GM23338 (cell line): ENCODE results near the gene REEP5. TPM values are rescaled to one million over a fixed set of nuclear protein-coding genes. Genes with fewer than 3 reads are reported as not detected.

ENCODE experiments used
- ATAC-seq: fragments of 200-7000 bp; cut with Tn5 transposase; 3 replicates; pipeline ENCODE4 v1.9.1; 2020
- DNase-seq: peaks from one replicate; pipeline ENCODE4 v3.0.0-alpha.2; 2015; ENCODE audit warnings: low spot score
- H2AFZ ChIP-seq: fragments of 200-600 bp; sonication (generic); 2 replicates; pipeline ENCODE4 v1.8.0; 2016; ENCODE audit warnings: antibody characterized with exemption, mild to moderate bottlenecking, moderate library complexity
- H3F3A ChIP-seq: fragments of 200-600 bp; sonication (generic); replicated peaks from 2 replicates; pipeline ENCODE4 v1.8.0; 2017; ENCODE audit warnings: antibody characterized with exemption, mixed run types, low read depth
- H3K27ac ChIP-seq: fragments of 200-600 bp; sonication (generic); 2 replicates; pipeline ENCODE4 v1.6.1; 2016; ENCODE audit warnings: low read depth
- H3K27me3 ChIP-seq: fragments of 200-600 bp; sonication (generic); 2 replicates; pipeline ENCODE4 v1.8.0; 2016; ENCODE audit warnings: mild to moderate bottlenecking, mixed run types, moderate library complexity; ENCODE audit not compliant: insufficient read depth
- H3K36me3 ChIP-seq: fragments of 200-600 bp; sonication (generic); 2 replicates; pipeline ENCODE4 v1.8.0; 2016; ENCODE audit warnings: mild to moderate bottlenecking; ENCODE audit not compliant: insufficient read depth
- H3K4me1 ChIP-seq: fragments of 200-600 bp; sonication (generic); 2 replicates; pipeline ENCODE4 v1.8.0; 2016; ENCODE audit warnings: mild to moderate bottlenecking, moderate library complexity; ENCODE audit not compliant: insufficient read depth
- H3K4me2 ChIP-seq: fragments of 200-600 bp; sonication (generic); 2 replicates; pipeline ENCODE4 v1.7.1; 2017; ENCODE audit warnings: mixed run types
- H3K4me3 ChIP-seq: fragments of 200-600 bp; sonication (generic); 2 replicates; pipeline ENCODE4 v1.6.1; 2016; ENCODE audit warnings: mixed run types
- H3K79me2 ChIP-seq: fragments of 200-600 bp; sonication (generic); replicated peaks from 2 replicates; pipeline ENCODE4 v1.8.0; 2017; ENCODE audit warnings: mild to moderate bottlenecking; ENCODE audit not compliant: insufficient read depth
- H3K9me2 ChIP-seq: fragments of 200-600 bp; sonication (generic); 2 replicates; pipeline ENCODE4 v1.8.0; 2017; ENCODE audit not compliant: insufficient read depth
- H4K20me1 ChIP-seq: fragments of 200-600 bp; sonication (generic); replicated peaks from 2 replicates; pipeline ENCODE4 v1.8.0; 2017; ENCODE audit warnings: mild to moderate bottlenecking; ENCODE audit not compliant: insufficient read depth
- H3K27ac Mint-ChIP-seq: 2 replicates; pipeline ENCODE4 v1.8.0; 2020; ENCODE audit warnings: inconsistent platforms, mild to moderate bottlenecking, moderate library complexity, mixed read lengths
- H3K27me3 Mint-ChIP-seq: 3 replicates; pipeline ENCODE4 v1.8.0; 2022; ENCODE audit warnings: low read depth, mild to moderate bottlenecking, moderate library complexity, mixed read lengths, inconsistent platforms; ENCODE audit not compliant: insufficient read depth, poor library complexity
- H3K36me3 Mint-ChIP-seq: 3 replicates; pipeline ENCODE4 v1.8.0; 2021; ENCODE audit warnings: low read depth, mild to moderate bottlenecking, inconsistent platforms, moderate library complexity, mixed read lengths
- H3K4me1 Mint-ChIP-seq: 3 replicates; pipeline ENCODE4 v1.8.0; 2020; ENCODE audit warnings: mild to moderate bottlenecking, inconsistent platforms, mixed read lengths
- H3K4me3 Mint-ChIP-seq: 3 replicates; pipeline ENCODE4 v1.8.0; 2021; ENCODE audit warnings: moderate library complexity, mild to moderate bottlenecking, inconsistent platforms, mixed read lengths
- H3K9me3 Mint-ChIP-seq: 3 replicates; pipeline ENCODE4 v1.8.0; 2020; ENCODE audit warnings: moderate library complexity, mild to moderate bottlenecking, inconsistent platforms, mixed read lengths
- CREB1 ChIP-seq: fragments of 250-450 bp; sonication (Bioruptor Pico); IDR thresholded peaks from 2 replicates; pipeline ENCODE4 v1.5.0; 2020; ENCODE audit warnings: low read depth, mild to moderate bottlenecking, moderate library complexity
- EZH2 ChIP-seq: fragments of 200-600 bp; sonication (generic); IDR thresholded peaks from one replicate; pipeline ENCODE4 v1.8.0; 2017; ENCODE audit warnings: antibody characterized with exemption, mild to moderate bottlenecking, low read depth; ENCODE audit not compliant: unreplicated experiment
- EZH2phosphoT487 ChIP-seq: fragments of 200-600 bp; sonication (generic); IDR thresholded peaks from one replicate; pipeline ENCODE4 v1.8.1; 2018; ENCODE audit warnings: antibody characterized with exemption; ENCODE audit not compliant: unreplicated experiment
- JUNB ChIP-seq: IDR thresholded peaks from one replicate; pipeline ENCODE4 v1.6.1; 2016; ENCODE audit warnings: antibody characterized with exemption; ENCODE audit not compliant: unreplicated experiment
- NANOG ChIP-seq: IDR thresholded peaks from 2 replicates; pipeline ENCODE4 v1.6.1; 2016; ENCODE audit warnings: antibody characterized with exemption, borderline replicate concordance
- POLR2AphosphoS5 ChIP-seq: IDR thresholded peaks from 2 replicates; pipeline ENCODE4 v1.6.1; 2016; ENCODE audit warnings: antibody characterized with exemption, low read depth
- STAT1 ChIP-seq: IDR thresholded peaks from one replicate; pipeline ENCODE4 v1.6.1; 2016; ENCODE audit warnings: antibody characterized with exemption; ENCODE audit not compliant: unreplicated experiment
- ZNF114 ChIP-seq: fragments of 250-450 bp; sonication (Bioruptor Pico); IDR thresholded peaks from 2 replicates; pipeline ENCODE4 v1.5.0; 2020; ENCODE audit warnings: mild to moderate bottlenecking, moderate library complexity
- ZNF331 ChIP-seq: fragments of 250-450 bp; sonication (Bioruptor Pico); IDR thresholded peaks from 2 replicates; pipeline ENCODE4 v1.5.0; 2020; ENCODE audit warnings: low read depth, mild to moderate bottlenecking, moderate library complexity
- polyA plus RNA-seq: library from polyadenylated mRNA; unstranded; fragments of >200 nt; fragmentation: Nextera tagmentation; extraction: Ambion mirVana; gene quantifications from 2 replicates; pipeline ENCODE4 v1.2.1, GENCODE V29; 2016
- total RNA-seq: library from RNA; depleted of rRNA; stranded (reverse); fragments of >200 nt; shearing (Covaris generic); gene quantifications from 2 replicates; pipeline ENCODE4 v1.2.3, GENCODE V29; 2014
- TF ChIP-seq, protein P1 (sequence below): IDR thresholded peaks from 2 replicates; pipeline ENCODE4 v1.6.1; 2016; ENCODE audit warnings: antibody characterized with exemption
- TF ChIP-seq, protein P2 (sequence below): fragments of 250-450 bp; sonication (Bioruptor Pico); IDR thresholded peaks from 2 replicates; pipeline ENCODE4 v1.5.0; 2020; ENCODE audit warnings: mild to moderate bottlenecking, moderate library complexity
- TF ChIP-seq, protein P3 (sequence below), 2 experiments: fragments of 200-600 bp in 1 of 2; sonication (generic) in 1 of 2; conservative IDR thresholded peaks; 2 replicates each; pipeline versions ENCODE4 v1.5.1 to v1.6.1; 2016 to 2017; ENCODE audit warnings: antibody characterized with exemption in 2 of 2, low read depth in 2 of 2, mild to moderate bottlenecking in 2 of 2, moderate library complexity in 1 of 2
- TF ChIP-seq, protein P4 (sequence below): IDR thresholded peaks from one replicate; pipeline ENCODE4 v1.6.1; 2018; ENCODE audit warnings: antibody characterized with exemption; ENCODE audit not compliant: unreplicated experiment

The REEP5 gene
- total and polyA plus RNA-seq, 2 experiments from 2014 or later = 32.5 to 111 TPM

DNA sequence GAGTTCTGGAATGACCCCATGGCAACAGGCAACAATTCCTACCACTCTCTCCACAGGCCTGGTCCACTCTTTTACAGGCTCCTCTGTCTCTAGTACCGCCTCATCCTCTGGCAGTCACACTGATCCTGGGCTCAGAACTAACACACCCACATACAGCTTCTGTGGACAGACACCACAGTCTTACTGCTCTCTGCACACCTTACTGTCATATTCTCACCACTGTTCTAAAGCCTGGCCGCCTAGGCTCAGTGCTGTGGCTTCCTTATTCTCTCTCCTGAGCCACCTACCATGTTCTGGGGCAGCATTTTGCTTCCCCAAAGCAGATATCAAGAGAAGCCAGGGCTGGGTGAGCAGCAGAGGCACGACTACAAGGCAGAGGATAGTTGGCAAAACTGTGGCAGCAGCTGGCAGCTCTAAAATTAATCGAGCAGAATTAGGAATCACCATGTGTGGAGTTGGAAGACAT, 14.8 kb downstream of the REEP5 start:
- H3K4me3 Mint-ChIP-seq = no peak overlapping the region
- H3K4me1 ChIP-seq = no peaks in the 10 kb centered on the region
- H3K9me3 Mint-ChIP-seq = no peaks in the 10 kb centered on the region
- peaks cover 12% of the 10 kb centered on the region; the same call in 1 of the 2 replicates for H3K36me3 ChIP-seq
- H3K27me3 ChIP-seq = no peaks in the 10 kb centered on the region
- no peaks in the 10 kb centered on the region for H3K9me2 ChIP-seq
- DNase-seq = no peak
- peaks cover 3% of the 10 kb centered on the region for H4K20me1 ChIP-seq
- H3K27ac ChIP-seq = no peak overlapping the region
- H3K79me2 ChIP-seq = peaks cover 30% of the 10 kb centered on the region
- no peaks in the 10 kb centered on the region for H3F3A ChIP-seq
- no peak overlapping the region for H3K4me3 ChIP-seq
- H3K36me3 Mint-ChIP-seq = peaks cover 16% of the 10 kb centered on the region; the same call in 2 of the 3 replicates
- no peaks in the 10 kb centered on the region for H3K4me1 Mint-ChIP-seq
- H2AFZ ChIP-seq = no peak overlapping the region
- no peak overlapping the region; the same call in 1 of the 2 replicates for H3K27ac Mint-ChIP-seq
- peaks cover 2% of the 10 kb centered on the region for H3K27me3 Mint-ChIP-seq
- TF ChIP-seq STAT1 (no peak), NANOG (no peak), JUNB (no peak), EZH2phosphoT487 (no peak), ZNF114 (no peak), ZNF331 (CRISPR knock-in tag) (no peak), CREB1 (CRISPR knock-in tag) (no peak), POLR2AphosphoS5 (no peak), EZH2 (no peak)
- TF ChIP-seq, protein P1, sequence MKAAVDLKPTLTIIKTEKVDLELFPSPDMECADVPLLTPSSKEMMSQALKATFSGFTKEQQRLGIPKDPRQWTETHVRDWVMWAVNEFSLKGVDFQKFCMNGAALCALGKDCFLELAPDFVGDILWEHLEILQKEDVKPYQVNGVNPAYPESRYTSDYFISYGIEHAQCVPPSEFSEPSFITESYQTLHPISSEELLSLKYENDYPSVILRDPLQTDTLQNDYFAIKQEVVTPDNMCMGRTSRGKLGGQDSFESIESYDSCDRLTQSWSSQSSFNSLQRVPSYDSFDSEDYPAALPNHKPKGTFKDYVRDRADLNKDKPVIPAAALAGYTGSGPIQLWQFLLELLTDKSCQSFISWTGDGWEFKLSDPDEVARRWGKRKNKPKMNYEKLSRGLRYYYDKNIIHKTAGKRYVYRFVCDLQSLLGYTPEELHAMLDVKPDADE = no peak
- TF ChIP-seq, protein P2, sequence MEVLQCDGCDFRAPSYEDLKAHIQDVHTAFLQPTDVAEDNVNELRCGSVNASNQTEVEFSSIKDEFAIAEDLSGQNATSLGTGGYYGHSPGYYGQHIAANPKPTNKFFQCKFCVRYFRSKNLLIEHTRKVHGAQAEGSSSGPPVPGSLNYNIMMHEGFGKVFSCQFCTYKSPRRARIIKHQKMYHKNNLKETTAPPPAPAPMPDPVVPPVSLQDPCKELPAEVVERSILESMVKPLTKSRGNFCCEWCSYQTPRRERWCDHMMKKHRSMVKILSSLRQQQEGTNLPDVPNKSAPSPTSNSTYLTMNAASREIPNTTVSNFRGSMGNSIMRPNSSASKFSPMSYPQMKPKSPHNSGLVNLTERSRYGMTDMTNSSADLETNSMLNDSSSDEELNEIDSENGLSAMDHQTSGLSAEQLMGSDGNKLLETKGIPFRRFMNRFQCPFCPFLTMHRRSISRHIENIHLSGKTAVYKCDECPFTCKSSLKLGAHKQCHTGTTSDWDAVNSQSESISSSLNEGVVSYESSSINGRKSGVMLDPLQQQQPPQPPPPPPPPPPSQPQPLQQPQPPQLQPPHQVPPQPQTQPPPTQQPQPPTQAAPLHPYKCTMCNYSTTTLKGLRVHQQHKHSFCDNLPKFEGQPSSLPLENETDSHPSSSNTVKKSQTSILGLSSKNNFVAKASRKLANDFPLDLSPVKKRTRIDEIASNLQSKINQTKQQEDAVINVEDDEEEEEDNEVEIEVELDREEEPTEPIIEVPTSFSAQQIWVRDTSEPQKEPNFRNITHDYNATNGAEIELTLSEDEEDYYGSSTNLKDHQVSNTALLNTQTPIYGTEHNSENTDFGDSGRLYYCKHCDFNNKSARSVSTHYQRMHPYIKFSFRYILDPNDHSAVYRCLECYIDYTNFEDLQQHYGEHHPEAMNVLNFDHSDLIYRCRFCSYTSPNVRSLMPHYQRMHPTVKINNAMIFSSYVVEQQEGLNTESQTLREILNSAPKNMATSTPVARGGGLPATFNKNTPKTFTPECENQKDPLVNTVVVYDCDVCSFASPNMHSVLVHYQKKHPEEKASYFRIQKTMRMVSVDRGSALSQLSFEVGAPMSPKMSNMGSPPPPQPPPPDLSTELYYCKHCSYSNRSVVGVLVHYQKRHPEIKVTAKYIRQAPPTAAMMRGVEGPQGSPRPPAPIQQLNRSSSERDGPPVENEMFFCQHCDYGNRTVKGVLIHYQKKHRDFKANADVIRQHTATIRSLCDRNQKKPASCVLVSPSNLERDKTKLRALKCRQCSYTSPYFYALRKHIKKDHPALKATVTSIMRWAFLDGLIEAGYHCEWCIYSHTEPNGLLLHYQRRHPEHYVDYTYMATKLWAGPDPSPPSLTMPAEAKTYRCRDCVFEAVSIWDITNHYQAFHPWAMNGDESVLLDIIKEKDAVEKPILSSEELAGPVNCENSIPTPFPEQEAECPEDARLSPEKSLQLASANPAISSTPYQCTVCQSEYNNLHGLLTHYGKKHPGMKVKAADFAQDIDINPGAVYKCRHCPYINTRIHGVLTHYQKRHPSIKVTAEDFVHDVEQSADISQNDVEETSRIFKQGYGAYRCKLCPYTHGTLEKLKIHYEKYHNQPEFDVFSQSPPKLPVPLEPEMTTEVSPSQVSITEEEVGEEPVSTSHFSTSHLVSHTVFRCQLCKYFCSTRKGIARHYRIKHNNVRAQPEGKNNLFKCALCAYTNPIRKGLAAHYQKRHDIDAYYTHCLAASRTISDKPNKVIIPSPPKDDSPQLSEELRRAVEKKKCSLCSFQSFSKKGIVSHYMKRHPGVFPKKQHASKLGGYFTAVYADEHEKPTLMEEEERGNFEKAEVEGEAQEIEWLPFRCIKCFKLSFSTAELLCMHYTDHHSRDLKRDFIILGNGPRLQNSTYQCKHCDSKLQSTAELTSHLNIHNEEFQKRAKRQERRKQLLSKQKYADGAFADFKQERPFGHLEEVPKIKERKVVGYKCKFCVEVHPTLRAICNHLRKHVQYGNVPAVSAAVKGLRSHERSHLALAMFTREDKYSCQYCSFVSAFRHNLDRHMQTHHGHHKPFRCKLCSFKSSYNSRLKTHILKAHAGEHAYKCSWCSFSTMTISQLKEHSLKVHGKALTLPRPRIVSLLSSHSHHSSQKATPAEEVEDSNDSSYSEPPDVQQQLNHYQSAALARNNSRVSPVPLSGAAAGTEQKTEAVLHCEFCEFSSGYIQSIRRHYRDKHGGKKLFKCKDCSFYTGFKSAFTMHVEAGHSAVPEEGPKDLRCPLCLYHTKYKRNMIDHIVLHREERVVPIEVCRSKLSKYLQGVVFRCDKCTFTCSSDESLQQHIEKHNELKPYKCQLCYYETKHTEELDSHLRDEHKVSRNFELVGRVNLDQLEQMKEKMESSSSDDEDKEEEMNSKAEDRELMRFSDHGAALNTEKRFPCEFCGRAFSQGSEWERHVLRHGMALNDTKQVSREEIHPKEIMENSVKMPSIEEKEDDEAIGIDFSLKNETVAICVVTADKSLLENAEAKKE (CRISPR knock-in tag) = no peak
- TF ChIP-seq, protein P3, sequence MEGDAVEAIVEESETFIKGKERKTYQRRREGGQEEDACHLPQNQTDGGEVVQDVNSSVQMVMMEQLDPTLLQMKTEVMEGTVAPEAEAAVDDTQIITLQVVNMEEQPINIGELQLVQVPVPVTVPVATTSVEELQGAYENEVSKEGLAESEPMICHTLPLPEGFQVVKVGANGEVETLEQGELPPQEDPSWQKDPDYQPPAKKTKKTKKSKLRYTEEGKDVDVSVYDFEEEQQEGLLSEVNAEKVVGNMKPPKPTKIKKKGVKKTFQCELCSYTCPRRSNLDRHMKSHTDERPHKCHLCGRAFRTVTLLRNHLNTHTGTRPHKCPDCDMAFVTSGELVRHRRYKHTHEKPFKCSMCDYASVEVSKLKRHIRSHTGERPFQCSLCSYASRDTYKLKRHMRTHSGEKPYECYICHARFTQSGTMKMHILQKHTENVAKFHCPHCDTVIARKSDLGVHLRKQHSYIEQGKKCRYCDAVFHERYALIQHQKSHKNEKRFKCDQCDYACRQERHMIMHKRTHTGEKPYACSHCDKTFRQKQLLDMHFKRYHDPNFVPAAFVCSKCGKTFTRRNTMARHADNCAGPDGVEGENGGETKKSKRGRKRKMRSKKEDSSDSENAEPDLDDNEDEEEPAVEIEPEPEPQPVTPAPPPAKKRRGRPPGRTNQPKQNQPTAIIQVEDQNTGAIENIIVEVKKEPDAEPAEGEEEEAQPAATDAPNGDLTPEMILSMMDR (conservative IDR thresholded peaks at IDR 0.05; ENCODE audit: low read depth in 2 of 2) = no peak
- TF ChIP-seq, protein P4, sequence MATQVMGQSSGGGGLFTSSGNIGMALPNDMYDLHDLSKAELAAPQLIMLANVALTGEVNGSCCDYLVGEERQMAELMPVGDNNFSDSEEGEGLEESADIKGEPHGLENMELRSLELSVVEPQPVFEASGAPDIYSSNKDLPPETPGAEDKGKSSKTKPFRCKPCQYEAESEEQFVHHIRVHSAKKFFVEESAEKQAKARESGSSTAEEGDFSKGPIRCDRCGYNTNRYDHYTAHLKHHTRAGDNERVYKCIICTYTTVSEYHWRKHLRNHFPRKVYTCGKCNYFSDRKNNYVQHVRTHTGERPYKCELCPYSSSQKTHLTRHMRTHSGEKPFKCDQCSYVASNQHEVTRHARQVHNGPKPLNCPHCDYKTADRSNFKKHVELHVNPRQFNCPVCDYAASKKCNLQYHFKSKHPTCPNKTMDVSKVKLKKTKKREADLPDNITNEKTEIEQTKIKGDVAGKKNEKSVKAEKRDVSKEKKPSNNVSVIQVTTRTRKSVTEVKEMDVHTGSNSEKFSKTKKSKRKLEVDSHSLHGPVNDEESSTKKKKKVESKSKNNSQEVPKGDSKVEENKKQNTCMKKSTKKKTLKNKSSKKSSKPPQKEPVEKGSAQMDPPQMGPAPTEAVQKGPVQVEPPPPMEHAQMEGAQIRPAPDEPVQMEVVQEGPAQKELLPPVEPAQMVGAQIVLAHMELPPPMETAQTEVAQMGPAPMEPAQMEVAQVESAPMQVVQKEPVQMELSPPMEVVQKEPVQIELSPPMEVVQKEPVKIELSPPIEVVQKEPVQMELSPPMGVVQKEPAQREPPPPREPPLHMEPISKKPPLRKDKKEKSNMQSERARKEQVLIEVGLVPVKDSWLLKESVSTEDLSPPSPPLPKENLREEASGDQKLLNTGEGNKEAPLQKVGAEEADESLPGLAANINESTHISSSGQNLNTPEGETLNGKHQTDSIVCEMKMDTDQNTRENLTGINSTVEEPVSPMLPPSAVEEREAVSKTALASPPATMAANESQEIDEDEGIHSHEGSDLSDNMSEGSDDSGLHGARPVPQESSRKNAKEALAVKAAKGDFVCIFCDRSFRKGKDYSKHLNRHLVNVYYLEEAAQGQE = no peak
- no peak for ATAC-seq
- no peak overlapping the region for H3K4me2 ChIP-seq
